HepG2 (cell line): ENCODE results near the gene KLHDC1. TPM values are rescaled to one million over a fixed set of nuclear protein-coding genes. Genes with fewer than 3 reads are reported as not detected.
A peak's percentile ranks its signal among the peaks of the same experiment; 100 is the strongest.

Source experiments
- ATAC-seq: fragments of 200-7000 bp; cut with Tn5 transposase; 3 replicates; pipeline ENCODE4 v1.9.1; 2020; ENCODE audit warnings: mild to moderate bottlenecking, moderate library complexity
- BruUV-seq: library from RNA; stranded (reverse); fragments of 400-500 nt; replicated peaks from 2 replicates; lab custom pipeline; 2021; lab: Mats Ljungman, UMichigan
- CTCF ChIA-PET: fragments of 300-600 bp; formaldehyde crosslinking; extraction: SDS; loops from one replicate; lab custom pipeline; 2021; ENCODE audit warnings: low total read pairs, inconsistent platforms, low intra/inter-chr PET ratio; lab: Yijun Ruan, JAX
- POLR2A ChIA-PET: fragments of 350-600 bp; sonication (Branson Sonifier 250); formaldehyde crosslinking; loops from one replicate; lab custom pipeline; 2020; ENCODE audit warnings: antibody characterized with exemption, inconsistent platforms; lab: Yijun Ruan, JAX
- DNase-seq: peaks from one replicate; pipeline ENCODE4 v3.0.0-alpha.2; 2015; ENCODE audit warnings: low spot score
- FAIRE-seq: peaks from 3 replicates; lab custom pipeline; 2011; peaks lifted over from hg19 to GRCh38; lab: Jason Lieb, UNC
- H2AFZ ChIP-seq: one replicate; pipeline ENCODE4 v1.6.1; 2011; ENCODE audit warnings: low read length, inconsistent platforms
- H3K27ac ChIP-seq: fragments of 300-600 bp; 3 replicates; pipeline ENCODE4 v1.8.0; 2011; ENCODE audit warnings: mixed run types, mild to moderate bottlenecking, mixed read lengths, low read length, inconsistent platforms; ENCODE audit not compliant: insufficient read depth; ENCODE audit errors: extremely low read length
- H3K27me3 ChIP-seq, 2 experiments: fragments of 200-600 bp in 1 of 2; 2 replicates in 1 of 2; 3 replicates in 1 of 2; pipeline versions ENCODE4 v1.6.0 to v1.8.0; 2011; ENCODE audit warnings: low read length in 2 of 2, mild to moderate bottlenecking in 2 of 2, moderate library complexity in 2 of 2, inconsistent platforms in 1 of 2; ENCODE audit not compliant: insufficient read depth in 2 of 2, control insufficient read depth in 1 of 2
- H3K36me3 ChIP-seq, 2 experiments: fragments of 200-600 bp in 1 of 2; replicated peaks in 1 of 2; 2 replicates in 1 of 2; 3 replicates in 1 of 2; pipeline versions ENCODE4 v1.5.1 to v1.8.0; 2011; ENCODE audit warnings: low read length in 2 of 2, inconsistent platforms in 1 of 2; ENCODE audit not compliant: insufficient read depth in 2 of 2, control insufficient read depth in 1 of 2
- H3K4me1 ChIP-seq: 2 replicates; pipeline ENCODE4 v1.5.1; 2012; ENCODE audit warnings: low read length, inconsistent platforms; ENCODE audit not compliant: insufficient read depth
- H3K4me2 ChIP-seq: 2 replicates; pipeline ENCODE4 v1.6.0; 2011; ENCODE audit warnings: low read depth, low read length, inconsistent platforms
- H3K4me3 ChIP-seq, 3 experiments: fragments of 200-600 bp in 1 of 3; sonication (generic), shearing (Covaris generic) in 1 of 3; replicated peaks in 1 of 3; 2 replicates each; pipeline ENCODE4 v1.5.1; 2011 to 2016; ENCODE audit warnings: low read length in 3 of 3, inconsistent platforms in 2 of 3, low read depth in 2 of 3, mild to moderate bottlenecking in 2 of 3, control low read depth in 1 of 3, mixed read lengths in 1 of 3; ENCODE audit not compliant: insufficient read depth in 1 of 3
- H3K79me2 ChIP-seq: one replicate; pipeline ENCODE4 v1.6.1; 2011; ENCODE audit warnings: low read length, inconsistent platforms; ENCODE audit not compliant: insufficient read depth
- H3K9ac ChIP-seq: 2 replicates; pipeline ENCODE4 v1.6.0; 2011; ENCODE audit warnings: mild to moderate bottlenecking, low read depth, low read length, inconsistent platforms; ENCODE audit not compliant: insufficient read depth
- H3K9me3 ChIP-seq: 2 replicates; pipeline ENCODE4 v1.5.1; 2012; ENCODE audit warnings: mild to moderate bottlenecking, low read length
- H4K20me1 ChIP-seq: 2 replicates; pipeline ENCODE4 v1.6.0; 2011; ENCODE audit warnings: inconsistent platforms, mild to moderate bottlenecking, low read length, moderate library complexity; ENCODE audit not compliant: insufficient read depth
- GATA4 ChIP-seq: sonication (generic); IDR thresholded peaks from 2 replicates; pipeline ENCODE4 v1.6.1; 2016; ENCODE audit warnings: antibody characterized with exemption, low read depth, borderline replicate concordance
- HNRNPH1 ChIP-seq: fragments of 200-400 bp; formaldehyde crosslinking; optimal IDR thresholded peaks from 2 replicates; pipeline ENCODE3; 2017; ENCODE audit warnings: mild to moderate bottlenecking, low read depth, low read length
- MAFF ChIP-seq: IDR thresholded peaks from 2 replicates; pipeline ENCODE4 v1.6.1; 2011; ENCODE audit warnings: low read depth, low read length, improper control_type of control experiment
- SETDB1 ChIP-seq: sonication (generic); formaldehyde crosslinking; IDR thresholded peaks from 2 replicates; pipeline ENCODE4 v1.5.1; 2020; ENCODE audit warnings: missing genetic modification reagents, mild to moderate bottlenecking, borderline replicate concordance
- TARDBP ChIP-seq: sonication (generic); formaldehyde crosslinking; IDR thresholded peaks from 2 replicates; pipeline ENCODE4 v1.8.0; 2022; ENCODE audit warnings: mild to moderate bottlenecking, missing genetic modification reagents
- ZFP36 ChIP-seq: fragments of 150-350 bp; IDR thresholded peaks from 2 replicates; pipeline ENCODE4 v1.6.1; 2018; ENCODE audit warnings: borderline replicate concordance, low read length, low read depth; ENCODE audit not compliant: partially characterized antibody
- ZNF234 ChIP-seq: sonication (generic); formaldehyde crosslinking; conservative IDR thresholded peaks from 2 replicates; pipeline ENCODE4 v1.5.1; 2020; ENCODE audit warnings: mild to moderate bottlenecking, missing genetic modification reagents
- ZNF260 ChIP-seq: sonication (generic); formaldehyde crosslinking; IDR thresholded peaks from 2 replicates; pipeline ENCODE4 v1.4.0; 2020; ENCODE audit warnings: missing genetic modification reagents, low read depth, mild to moderate bottlenecking, borderline replicate concordance
- ZNF317 ChIP-seq: sonication (generic); formaldehyde crosslinking; IDR thresholded peaks from 2 replicates; pipeline ENCODE4 v1.5.0; 2020; ENCODE audit warnings: mild to moderate bottlenecking, missing genetic modification reagents
- ZNF441 ChIP-seq: sonication (generic); formaldehyde crosslinking; IDR thresholded peaks from 2 replicates; pipeline ENCODE4 v1.7.0; 2021; ENCODE audit warnings: missing genetic modification reagents, borderline replicate concordance
- ZNF607 ChIP-seq: sonication (generic); formaldehyde crosslinking; IDR thresholded peaks from 2 replicates; pipeline ENCODE4 v1.5.1; 2020; ENCODE audit warnings: missing genetic modification reagents, mild to moderate bottlenecking, borderline replicate concordance
- ZNF75D ChIP-seq: sonication (generic); formaldehyde crosslinking; IDR thresholded peaks from 2 replicates; pipeline ENCODE4 v1.8.1; 2023; ENCODE audit warnings: missing genetic modification reagents, mild to moderate bottlenecking, borderline replicate concordance
- ZNF768 ChIP-seq: sonication (generic); formaldehyde crosslinking; IDR thresholded peaks from 2 replicates; pipeline ENCODE4 v1.4.0; 2020; ENCODE audit warnings: missing genetic modification reagents
- ZNF850 ChIP-seq: sonication (generic); formaldehyde crosslinking; conservative IDR thresholded peaks from 2 replicates; pipeline ENCODE4 v1.9.0; 2021; ENCODE audit warnings: mild to moderate bottlenecking, missing genetic modification reagents
- WGBS: methylation state at CpG from one replicate; pipeline ENCODE4 v1.1.6; 2017; ENCODE audit warnings: low lambda C conversion rate; 5-methylcytosine and 5-hydroxymethylcytosine counted together
- in situ Hi-C: cut with HindIII; loops from 2 replicates; pipeline ENCODE4 v1.10.0; 2017; ENCODE audit warnings: low pct_unique_long_range_greater_than_20kb; ENCODE audit not compliant: extremely low pct_ligation_motif_present
- intact Hi-C: fragments of 100-400 bp; cut with micrococcal nuclease; formaldehyde crosslinking; loops from one replicate; pipeline ENCODE4 v1.10.0; 2022; ENCODE audit not compliant: unreplicated experiment
- polyA plus RNA-seq, 8 experiments: library from polyadenylated mRNA; depleted of rRNA in 3 of 8; stranded (reverse) in 7 of 8; unstranded in 1 of 8; fragments of >200 nt; fragmentation: Illumina TruSeq in 4 of 8; extraction: Trizol in 4 of 8; gene quantifications; 2 replicates each; pipeline versions ENCODE4 v1.2.1 to v1.2.3, GENCODE V29; 2011 to 2016; ENCODE audit warnings: low read depth in 4 of 8, missing spikeins in 1 of 8, mixed read lengths in 1 of 8; ENCODE audit not compliant: insufficient read depth in 1 of 8
- total RNA-seq, 5 experiments: library from RNA; depleted of rRNA; stranded (reverse); fragments of >200 nt; fragmentation: Illumina TruSeq; extraction: Trizol; gene quantifications; 2 replicates each; pipeline ENCODE4 v1.2.3, GENCODE V29; 2016; ENCODE audit warnings: low read depth in 1 of 5

The KLHDC1 gene
- total and polyA plus RNA-seq, 2 of the 13 experiments (the other 11 are each of a cell fraction or from before 2014, with no cell fraction given) = 0.11 TPM; not detected in 1

DNA sequence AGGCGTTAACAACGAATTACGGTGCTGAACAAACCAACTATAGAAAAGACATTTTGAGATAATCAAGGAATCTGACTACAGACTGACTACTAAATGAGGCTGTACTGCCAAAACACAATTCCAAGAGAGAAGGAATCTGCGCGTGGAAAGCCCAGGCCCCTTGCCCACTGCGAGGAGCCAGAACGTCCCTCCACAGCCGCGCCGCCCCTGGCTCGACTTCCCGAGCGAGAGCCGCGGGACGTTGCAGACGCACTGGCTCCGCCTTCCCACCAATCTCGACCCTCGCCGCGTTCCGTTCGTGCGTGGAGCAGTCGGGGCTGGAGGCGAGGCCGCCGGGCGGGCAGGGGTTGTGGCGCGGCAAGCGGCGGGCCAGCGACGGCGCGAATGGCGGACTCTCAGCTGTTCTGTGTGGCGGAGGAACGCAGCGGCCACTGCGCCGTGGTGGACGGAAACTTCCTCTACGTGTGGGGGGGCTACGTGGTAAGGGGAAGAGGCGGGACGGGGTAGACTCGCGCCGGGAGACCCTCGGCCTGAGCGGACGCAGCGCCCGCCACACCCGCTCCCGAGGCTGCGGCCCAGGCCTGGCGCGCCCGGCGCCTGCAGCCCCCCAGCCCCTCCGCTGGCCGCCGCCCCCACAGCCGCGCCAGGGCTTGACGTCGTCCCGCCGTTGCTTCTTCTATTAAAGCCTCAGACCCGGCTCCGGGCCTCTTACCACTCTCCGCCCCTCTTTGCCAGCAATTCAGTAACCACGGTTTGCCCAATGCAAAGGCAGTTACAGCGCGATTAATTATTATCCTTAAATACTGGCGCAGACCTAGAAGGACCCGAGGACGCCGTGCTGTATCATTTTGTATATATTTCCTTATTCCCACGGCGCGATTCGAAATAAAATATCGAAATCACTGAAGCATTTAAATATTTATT lies at the start of gene KLHDC1 (continued):
- TF ChIP-seq ZNF234 (CRISPR knock-in tag) (no peak), TARDBP (peak; percentile 59; the same call in 1 of the 2 replicates), MAFF (no peak), ZNF850 (CRISPR knock-in tag) (no peak), ZNF441 (peak; percentile 78; the same call in 1 of the 2 replicates), ZNF317 (no peak)

DNA sequence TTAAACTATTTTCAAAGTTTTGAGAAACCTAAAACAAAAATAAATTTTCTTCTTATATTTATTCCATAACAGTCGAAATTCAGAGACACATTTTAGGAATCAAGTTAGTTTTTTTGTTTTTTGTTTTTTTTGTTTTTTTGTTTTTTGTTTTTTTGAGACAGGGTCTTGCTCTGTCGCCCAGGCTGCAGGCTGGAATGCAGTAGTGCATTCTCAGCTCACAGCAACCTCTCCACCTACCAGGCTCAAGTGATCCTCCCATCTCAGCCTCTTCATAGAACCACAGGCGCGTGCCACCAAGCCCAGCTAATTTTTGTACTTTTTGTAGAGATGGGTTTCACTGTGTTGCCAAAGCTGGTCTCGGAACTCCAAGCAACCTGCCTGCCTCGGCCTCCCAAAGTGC lies 39.4 kb upstream of the KLHDC1 start:
- in situ Hi-C loops (no loop called here), intact Hi-C loops (no loop called here)
- 97% methylated on average over 6 of the region's 6 CpGs for WGBS
- ATAC-seq (no peak), FAIRE-seq (no peak), DNase-seq (no peak)
- Histone ChIP-seq H3K79me2 (no peaks in the 10 kb centered on the region), H3K4me2 (no peak overlapping the region), H3K36me3 (peaks cover 1 to 15% of the 10 kb centered on the region in 2 experiments; a peak in 3 of 5 replicates), H2AFZ (no peak overlapping the region), H3K27ac (no peak overlapping the region), H3K27me3 (no peaks in the 10 kb centered on the region), H3K9ac (no peak overlapping the region), H3K4me3 (no peak overlapping the region), H3K9me3 (no peaks in the 10 kb centered on the region), H3K4me1 (no peaks in the 10 kb centered on the region), H4K20me1 (no peaks in the 10 kb centered on the region)
- no TSS peak for BruUV-seq
- TF ChIP-seq ZNF260 (CRISPR knock-in tag) (no peak), ZFP36 (no peak), SETDB1 (CRISPR knock-in tag) (no peak), ZNF75D (CRISPR knock-in tag) (no peak), GATA4 (no peak), ZNF768 (CRISPR knock-in tag) (no peak), HNRNPH1 (no peak), ZNF607 (CRISPR knock-in tag) (no peak)
- ChIA-PET POLR2A (no interaction called here), CTCF (no interaction called here)
